ENCODE results near the gene RABEP2. TPM values are rescaled to one million over a fixed set of nuclear protein-coding genes. Genes with fewer than 3 reads are reported as not detected.
"Not testable (repeated sequence)": the region's sequence is repeated elsewhere in the genome, so short reads cannot be mapped to it uniquely, and the experiment has no call there.

The RABEP2 gene
- total RNA-seq, 1 experiment from 2014 or later = 8.1 TPM

- no peak for DNase-seq (ENCODE audit: low read depth)
Observed at GRCh38 chr16:28932339-28933141, 7.5 kb upstream of the RABEP2 start.

- no peak for DNase-seq (ENCODE audit: low read depth)
Observed at GRCh38 chr16:28931801-28932225, 6.8 kb upstream of the RABEP2 start, which contains the start of gene CD19. Gene CD19, plus strand, starts transcription at chr16:28931971. Its CDS starts 30 bp downstream, at chr16:28932001.

GRCh38 chr16:28930652-28931051 is 5.6 kb upstream of the RABEP2 start:
- no peak for DNase-seq (ENCODE audit: low read depth)

- DNase-seq (ENCODE audit: low read depth) = no peak
Observed at GRCh38 chr16:28930203-28930602, 5.2 kb upstream of the RABEP2 start.

- no peak for DNase-seq (ENCODE audit: low read depth)
Observed at GRCh38 chr16:28927815-28928214, 2.8 kb upstream of the RABEP2 start.

GRCh38 chr16:28926284-28926683 is 1.2 kb upstream of the RABEP2 start:
- DNase-seq (ENCODE audit: low read depth) = not testable (repeated sequence)

- DNase-seq (ENCODE audit: low read depth) = peak; percentile 83
Observed at GRCh38 chr16:28925386-28926228, 569 bp upstream of the RABEP2 start.

GRCh38 chr16:28924399-28924761 is 658 bp downstream of the RABEP2 start:
- DNase-seq (ENCODE audit: low read depth) = no peak

- DNase-seq (ENCODE audit: low read depth) = no peak
Observed at GRCh38 chr16:28923652-28924398, 1.2 kb downstream of the RABEP2 start.

GRCh38 chr16:28923231-28923587 is 1.8 kb downstream of the RABEP2 start:
- DNase-seq (ENCODE audit: low read depth) = no peak

GRCh38 chr16:28918698-28919097 is 6.3 kb downstream of the RABEP2 start:
- DNase-seq (ENCODE audit: low read depth) = no peak

- DNase-seq (ENCODE audit: low read depth) = no peak
Observed at GRCh38 chr16:28917095-28917494, 7.9 kb downstream of the RABEP2 start.

- peak; percentile 51 for DNase-seq (ENCODE audit: low read depth)
Observed at GRCh38 chr16:28915181-28915580, 9.9 kb downstream of the RABEP2 start.

GRCh38 chr16:28913946-28914724 is 10.9 kb downstream of the RABEP2 start:
- DNase-seq (ENCODE audit: low read depth) = no peak

- DNase-seq (ENCODE audit: low read depth) = no peak
Observed at GRCh38 chr16:28912558-28912957, 12.5 kb downstream of the RABEP2 start.

GRCh38 chr16:28910086-28911031 is 14.7 kb downstream of the RABEP2 start:
- DNase-seq (ENCODE audit: low read depth) = no peak

GRCh38 chr16:28905800-28906372 is 19.2 kb downstream of the RABEP2 start:
- no peak for DNase-seq (ENCODE audit: low read depth)

- no peak for DNase-seq (ENCODE audit: low read depth)
Observed at GRCh38 chr16:28905229-28905754, 19.7 kb downstream of the RABEP2 start.

- no peak for DNase-seq (ENCODE audit: low read depth)
Observed at GRCh38 chr16:28904828-28905227, 20.2 kb downstream of the RABEP2 start.

- no peak for DNase-seq (ENCODE audit: low read depth)
Observed at GRCh38 chr16:28904363-28904762, 20.7 kb downstream of the RABEP2 start.
